ENCODE measurements around the gene RSPO3.

DNA sequence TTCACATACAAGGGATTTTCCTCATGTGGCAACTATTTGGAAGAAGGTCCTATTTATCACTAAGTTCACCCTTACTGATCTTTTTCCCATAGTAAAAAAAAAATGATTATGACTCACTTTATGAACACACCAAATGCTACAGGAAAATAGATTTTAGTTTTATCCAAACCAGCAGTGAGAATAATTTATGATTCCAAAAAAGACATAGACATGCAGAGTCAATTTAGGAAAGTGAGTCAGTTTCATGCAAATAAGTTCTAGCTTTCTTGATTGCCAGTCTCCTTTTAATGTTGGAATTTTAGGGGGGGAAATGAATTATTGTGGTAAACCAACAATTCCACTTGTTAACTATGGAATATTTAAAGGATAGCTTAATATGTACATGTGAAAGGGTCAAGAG, 84.2 kb downstream of the RSPO3 start:
- TF ChIP-seq RCOR1 (IDR thresholded peaks at IDR 0.05; ENCODE audit: low read length) (no peak), FOXM1 (IDR thresholded peaks at IDR 0.05; ENCODE audit: low read depth) (no peak)
